Hematopoietic multipotent progenitor cell treated with erythropoietin and hydrocortisone succinate and interleukin-3 and kit ligand, for 8 days (in vitro differentiated cells): ENCODE data around the gene TPK1.
"Not testable (repeated sequence)": the region's sequence is repeated elsewhere in the genome, so short reads cannot be mapped to it uniquely, and the experiment has no call there.

Source experiments
- DNase-seq: peaks from one replicate; pipeline ENCODE4 v3.0.0-alpha.2; 2015

The TPK1 gene

GRCh38 chr7:144459635-144460034, 376.2 kb downstream of the TPK1 start:
- DNase-seq = no peak

GRCh38 chr7:144455040-144455404, 380.8 kb downstream of the TPK1 start:
- no peak for DNase-seq

DNA sequence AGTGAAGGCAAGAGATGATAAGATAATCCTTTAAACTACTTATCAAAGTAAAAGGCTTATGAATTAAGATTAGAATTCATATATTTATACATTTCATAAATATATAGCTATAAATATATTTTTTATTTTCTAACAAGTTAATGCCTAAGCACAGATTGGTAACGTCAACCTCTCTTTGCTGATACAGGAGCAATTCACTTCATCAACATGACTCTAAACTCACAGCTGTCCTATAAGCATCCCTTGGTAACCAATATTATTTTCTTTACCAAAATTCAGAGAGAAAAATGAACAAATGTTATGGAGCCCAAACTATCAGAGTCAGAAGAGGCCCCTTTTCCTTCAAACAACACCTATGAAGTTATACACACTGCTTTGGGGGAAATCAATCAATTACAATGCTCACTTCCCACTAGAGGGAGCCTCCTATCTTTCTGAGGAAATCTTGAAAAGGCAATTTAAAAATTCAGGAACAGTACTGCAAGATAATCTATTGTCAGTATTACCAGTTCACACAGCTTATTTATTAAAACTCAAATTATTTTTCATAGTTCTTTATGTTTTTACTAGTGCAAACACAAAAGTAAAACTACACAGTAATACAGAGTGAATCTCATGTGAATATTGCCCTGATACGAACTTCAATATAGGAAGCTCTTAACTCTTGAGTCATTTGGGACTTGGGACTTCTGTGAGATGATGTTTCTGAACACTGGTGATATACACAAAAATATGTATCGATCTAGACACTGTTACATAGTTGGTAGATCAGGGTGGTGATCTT, 381.4 kb downstream of the TPK1 start:
- DNase-seq = no peak

DNA sequence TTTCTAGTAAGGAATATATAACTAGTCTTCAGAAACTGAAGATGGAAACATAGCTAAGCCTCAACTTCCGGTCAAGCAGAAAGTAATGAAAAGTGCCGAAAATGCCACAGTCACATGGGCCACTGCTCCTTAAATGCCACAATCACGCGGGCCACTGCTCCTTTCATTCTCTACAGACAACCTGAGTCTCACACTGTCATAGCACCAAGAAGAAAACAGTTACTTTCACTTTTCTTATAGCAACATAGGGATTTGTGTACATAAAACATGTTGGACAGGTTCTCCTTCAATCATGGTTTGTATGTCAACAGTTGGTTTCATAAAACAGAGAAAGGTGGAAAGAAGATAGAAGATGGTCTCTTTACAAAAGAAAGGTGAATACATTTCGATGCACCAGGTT, 383.8 kb downstream of the TPK1 start:
- DNase-seq = no peak

DNA sequence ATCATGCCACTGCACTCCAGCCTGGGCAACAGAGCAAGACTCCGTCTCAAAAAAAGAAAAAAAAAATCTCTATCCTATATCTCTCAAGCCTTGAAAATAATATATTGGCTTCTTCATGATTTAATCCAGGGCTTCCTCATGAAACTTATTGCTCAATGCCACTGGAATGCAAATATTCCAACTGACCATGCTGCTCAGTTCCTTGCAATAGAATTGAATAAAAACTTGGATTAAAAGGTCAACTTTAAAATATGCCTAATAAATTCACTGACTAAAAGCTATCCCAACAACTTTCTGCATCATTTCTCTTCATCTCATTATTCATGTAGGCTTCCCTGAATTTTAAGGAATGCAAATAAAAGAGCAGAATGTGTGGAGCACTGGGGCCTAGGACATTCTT, 390.3 kb downstream of the TPK1 start:
- DNase-seq = no peak

DNA sequence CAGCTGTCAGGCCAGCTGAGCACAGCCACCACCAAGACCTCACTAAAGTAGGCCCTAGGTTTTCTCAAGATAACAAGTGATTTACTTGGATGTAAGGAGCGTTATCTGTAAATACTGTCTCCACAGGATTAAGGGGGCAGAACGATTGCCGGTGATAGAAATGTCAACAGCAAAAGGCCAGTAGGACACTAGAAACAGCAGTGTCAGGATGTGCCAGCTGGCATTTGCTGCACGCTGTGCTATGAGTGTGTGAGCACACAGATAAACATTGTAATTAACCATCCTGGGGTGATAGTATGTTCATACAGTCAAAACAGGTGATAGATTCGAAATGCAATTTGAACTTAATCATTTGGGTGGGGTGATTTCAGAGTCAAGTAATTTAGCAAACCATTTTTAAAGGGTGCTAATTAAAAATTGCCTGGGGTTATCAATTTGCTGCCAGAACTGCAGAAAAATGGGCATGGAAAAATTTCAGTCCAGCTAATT, 396.1 kb downstream of the TPK1 start:
- DNase-seq = no peak

DNA sequence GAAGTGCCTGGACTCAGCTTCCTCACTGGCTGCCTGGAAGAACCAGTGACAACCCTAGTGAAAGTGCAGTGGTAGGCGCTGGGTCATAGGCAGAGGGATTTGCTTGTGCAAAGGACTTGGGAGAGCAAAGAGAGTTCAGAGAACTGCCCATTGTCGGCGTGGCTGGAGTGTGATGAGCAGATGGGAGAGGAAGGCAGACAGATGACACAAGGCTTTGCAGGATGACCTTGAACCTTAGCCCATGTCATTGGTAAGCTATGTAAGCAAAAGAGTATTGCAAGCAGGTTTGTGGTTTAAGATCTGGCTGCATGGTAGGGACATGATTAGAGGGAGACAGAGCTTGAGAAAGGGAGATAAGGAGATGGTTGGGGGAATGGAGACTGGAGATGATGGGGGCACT, 397.1 kb downstream of the TPK1 start:
- peak; percentile 16 for DNase-seq

GRCh38 chr7:144437370-144438191, 398.3 kb downstream of the TPK1 start:
- peak; percentile 62 for DNase-seq

DNA sequence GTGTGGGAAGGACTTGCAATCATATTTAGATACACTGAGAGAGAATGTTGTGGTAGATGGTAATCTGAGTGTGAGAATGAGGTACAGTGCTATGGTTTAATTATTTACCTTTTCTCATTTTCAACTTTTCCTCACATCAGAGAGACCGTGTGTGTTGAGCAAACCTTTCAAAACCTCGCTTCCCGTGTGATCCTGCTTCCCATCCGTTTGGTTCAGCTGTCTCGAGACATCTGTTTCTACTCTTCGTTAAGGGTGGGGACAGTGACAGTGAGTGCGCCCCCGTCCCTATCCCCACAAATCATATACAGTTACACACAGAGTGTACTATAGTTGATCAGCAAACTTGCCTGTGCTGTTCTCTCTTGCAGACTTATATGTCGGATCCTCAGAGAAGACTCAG, 399.4 kb downstream of the TPK1 start:
- DNase-seq = no peak

DNA sequence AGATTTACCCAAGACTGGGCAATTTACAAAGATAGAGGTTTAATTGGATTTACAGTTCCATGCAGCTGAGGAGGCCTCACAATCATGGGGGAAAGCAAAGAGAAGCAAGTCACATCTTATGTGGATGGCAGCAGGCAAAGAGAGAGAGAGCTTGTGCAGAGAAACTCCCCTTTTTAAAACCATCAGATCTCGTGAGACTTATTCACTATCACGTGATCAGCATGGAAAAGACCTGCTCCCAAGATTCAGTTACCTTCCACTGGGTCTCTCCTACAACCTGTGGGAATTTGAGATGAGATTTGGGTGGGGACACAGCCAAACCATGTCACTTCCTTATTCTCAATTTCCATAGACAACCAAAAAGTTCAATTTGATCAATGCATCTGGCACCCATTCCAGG, 407.4 kb downstream of the TPK1 start:
- DNase-seq = no peak

- not testable (repeated sequence) for DNase-seq
Measured at GRCh38 chr7:144427539-144427938, 408.3 kb downstream of the TPK1 start.

DNA sequence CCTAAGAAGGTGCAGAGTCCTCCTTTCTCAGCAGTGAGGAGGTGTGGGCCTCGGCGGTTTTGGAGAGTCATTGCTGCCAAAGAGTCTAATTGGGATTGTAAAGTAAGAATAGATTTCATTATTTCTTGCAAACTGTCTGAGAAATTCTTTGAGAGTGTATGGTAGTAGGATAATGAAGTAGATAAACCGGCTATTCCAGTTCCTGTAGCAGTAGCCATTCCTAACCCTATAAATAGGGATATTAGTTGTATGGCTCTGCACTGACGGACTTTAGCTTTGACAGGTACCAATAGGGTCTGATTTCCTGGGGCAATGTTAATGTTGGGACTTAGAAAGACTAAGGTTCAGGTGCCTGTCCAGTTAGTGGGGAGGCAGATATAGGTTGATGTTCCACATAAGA, 416.9 kb downstream of the TPK1 start:
- not testable (repeated sequence) for DNase-seq

GRCh38 chr7:144416341-144416740, 419.5 kb downstream of the TPK1 start:
- no peak for DNase-seq

GRCh38 chr7:144415858-144416257, 420.0 kb downstream of the TPK1 start:
- DNase-seq = no peak

- no peak for DNase-seq
Measured at GRCh38 chr7:144414815-144415214, 421.0 kb downstream of the TPK1 start.

GRCh38 chr7:144410441-144410840, 425.4 kb downstream of the TPK1 start:
- DNase-seq = no peak

DNA sequence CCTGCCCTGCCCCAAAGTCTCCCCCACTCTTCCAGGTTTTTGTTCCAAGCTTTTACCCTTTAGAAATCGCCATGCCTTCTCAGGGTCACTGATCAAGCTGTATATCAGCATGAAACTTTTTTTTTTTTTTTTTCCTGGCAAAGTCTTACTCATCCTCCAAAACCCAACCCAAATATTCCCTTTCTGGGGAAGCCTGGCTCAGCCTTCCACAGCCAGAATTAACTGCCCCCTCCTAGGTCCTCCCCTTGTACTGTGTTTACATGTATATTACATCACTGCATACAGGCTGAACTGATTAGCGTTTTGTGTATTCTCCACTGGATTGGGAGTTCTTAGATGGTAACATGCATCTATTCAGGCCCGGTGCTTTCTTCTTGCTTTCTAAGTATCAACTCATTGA, 427.7 kb downstream of the TPK1 start:
- DNase-seq = no peak

- DNase-seq = no peak
Measured at GRCh38 chr7:144407266-144407931, 428.5 kb downstream of the TPK1 start.

- no peak for DNase-seq
Measured at GRCh38 chr7:144404946-144405345, 430.9 kb downstream of the TPK1 start.

GRCh38 chr7:144403649-144404061, 432.2 kb downstream of the TPK1 start, which contains the start of gene NOBOX:
Gene NOBOX (minus strand): TSS chr7:144403693.
- no peak for DNase-seq

DNA sequence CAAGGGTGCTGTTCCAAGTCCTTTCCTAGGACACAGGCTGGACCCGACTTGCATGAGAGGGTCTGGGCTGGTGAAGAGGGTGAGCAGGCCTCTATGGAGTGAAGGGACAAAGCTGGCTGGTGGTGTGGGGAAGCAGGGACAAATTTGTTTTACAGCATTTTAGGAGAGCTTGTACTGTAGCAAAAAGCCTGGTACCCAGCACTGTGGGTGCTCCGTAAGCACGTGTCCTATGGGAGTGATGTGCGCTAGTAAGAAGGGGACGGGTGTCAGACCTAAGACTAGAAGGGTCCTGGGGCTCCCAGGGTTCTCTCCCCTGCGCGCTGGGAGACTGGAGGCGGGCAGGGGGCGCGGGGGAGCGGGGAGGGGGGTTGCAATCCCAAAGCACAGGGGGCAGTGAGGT, 432.8 kb downstream of the TPK1 start:
- no peak for DNase-seq
